CD4-positive, alpha-beta T cell treated with Interleukin-6 at 100 ng/mL for 8 hours (primary cell): Measurements from ENCODE around the gene SEMA4B.
"Not testable (repeated sequence)": the region's sequence is repeated elsewhere in the genome, so short reads cannot be mapped to it uniquely, and the experiment has no call there.

ENCODE experiments used
- DNase-seq: peaks from one replicate; pipeline ENCODE4 v3.0.0-alpha.2; 2020; ENCODE audit warnings: mixed read lengths, low spot score

SEMA4B gene

GRCh38 chr15:90201130-90201943 lies at the start of gene SEMA4B:
SEMA4B (plus strand) TSS chr15:90201330; CDS start chr15:90201579, 249 bp downstream.
- peak; percentile 69 for DNase-seq

GRCh38 chr15:90151989-90152645 lies 49.0 kb upstream of the SEMA4B start:
- DNase-seq, result no peak

- DNase-seq, result no peak
Measured at GRCh38 chr15:90153658-90154057, 47.5 kb upstream of the SEMA4B start.

GRCh38 chr15:90154246-90154645 lies 46.9 kb upstream of the SEMA4B start:
- DNase-seq, result no peak

GRCh38 chr15:90154861-90155626 lies 46.1 kb upstream of the SEMA4B start:
- DNase-seq, result no peak

GRCh38 chr15:90159213-90159612 lies 41.9 kb upstream of the SEMA4B start:
- no peak for DNase-seq

GRCh38 chr15:90160781-90161727 lies 40.1 kb upstream of the SEMA4B start:
- DNase-seq, result no peak

- no peak for DNase-seq
Measured at GRCh38 chr15:90161950-90162361, 39.2 kb upstream of the SEMA4B start.

- no peak for DNase-seq
Measured at GRCh38 chr15:90162956-90163355, 38.2 kb upstream of the SEMA4B start.

GRCh38 chr15:90164239-90164638 lies 36.9 kb upstream of the SEMA4B start:
- not testable (repeated sequence) for DNase-seq

- no peak for DNase-seq
Measured at GRCh38 chr15:90165157-90165556, 36.0 kb upstream of the SEMA4B start.

- no peak for DNase-seq
Measured at GRCh38 chr15:90165659-90166489, 35.3 kb upstream of the SEMA4B start.

GRCh38 chr15:90167121-90167520 lies 34.0 kb upstream of the SEMA4B start:
- no peak for DNase-seq

- DNase-seq, result no peak
Measured at GRCh38 chr15:90171623-90172022, 29.5 kb upstream of the SEMA4B start.

- DNase-seq, result no peak
Measured at GRCh38 chr15:90173372-90173771, 27.8 kb upstream of the SEMA4B start.

- no peak for DNase-seq
Measured at GRCh38 chr15:90174140-90174875, 26.8 kb upstream of the SEMA4B start.

- no peak for DNase-seq
Measured at GRCh38 chr15:90177012-90177411, 24.1 kb upstream of the SEMA4B start.

- no peak for DNase-seq
Measured at GRCh38 chr15:90178468-90179435, 22.4 kb upstream of the SEMA4B start.

GRCh38 chr15:90181776-90182175 lies 19.4 kb upstream of the SEMA4B start:
- DNase-seq, result no peak
